G401 (cell line): Measurements from ENCODE around the gene LGR5. TPM values are rescaled to one million over a fixed set of nuclear protein-coding genes. Genes with fewer than 3 reads are reported as not detected.

Experiments
- DNase-seq: peaks from one replicate; pipeline ENCODE4 v3.0.0-alpha.2; 2015; ENCODE audit warnings: low spot score
- in situ Hi-C: cut with HindIII; loops from 2 replicates; pipeline ENCODE4 v1.10.0; 2016; ENCODE audit warnings: low sequenced_read_pairs, mixed read lengths
- total RNA-seq: library from RNA; depleted of rRNA; stranded (reverse); fragments of >200 nt; shearing (Covaris generic); gene quantifications from 2 replicates; pipeline ENCODE4 v1.2.3, GENCODE V29; 2014

The LGR5 gene
- total RNA-seq, 1 experiment from 2014 or later: not detected

GRCh38 chr12:71578694-71579258 is 139.2 kb downstream of the LGR5 start:
- no peak for DNase-seq
- in situ Hi-C loops: no loop called here

DNA sequence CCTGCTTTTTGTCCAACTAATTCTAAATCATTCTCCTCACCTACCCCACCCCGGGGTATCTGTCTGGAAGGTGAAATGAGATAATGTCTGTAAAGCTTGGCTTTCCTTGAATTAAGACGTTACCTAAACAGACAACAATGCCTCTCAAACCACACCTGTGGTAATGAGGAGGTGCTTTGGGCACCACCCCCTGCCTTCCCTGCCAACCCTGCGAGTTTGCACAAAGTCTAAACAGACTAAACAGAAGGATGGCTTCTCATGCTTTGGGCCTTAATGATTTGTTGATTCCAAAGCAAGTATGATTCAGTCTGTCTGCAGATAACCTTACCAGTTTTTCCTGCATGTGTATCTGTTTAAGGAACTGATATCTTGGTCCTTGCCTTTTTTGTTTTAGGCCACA is 141.6 kb downstream of the LGR5 start:
- DNase-seq: no peak
- in situ Hi-C loops: no loop called here

DNA sequence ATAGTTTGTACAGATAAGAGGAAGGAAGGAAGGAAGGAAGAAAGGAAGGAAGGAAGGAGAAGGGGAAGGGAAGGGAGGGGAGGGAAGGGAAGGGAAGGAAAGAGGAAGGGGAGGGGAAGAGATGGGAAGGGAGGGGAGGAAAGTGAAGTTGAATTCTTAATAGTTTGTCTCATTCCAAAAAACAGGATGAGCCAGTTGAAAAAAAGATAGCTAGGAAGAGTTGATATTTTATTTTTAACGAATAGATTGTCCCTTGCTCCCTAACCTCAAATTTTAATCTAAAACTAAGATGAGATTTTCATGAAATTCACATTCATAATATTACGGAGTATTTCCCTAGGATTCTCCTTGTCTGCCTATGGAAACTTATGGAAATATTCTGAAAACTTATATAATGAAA is 143.3 kb downstream of the LGR5 start:
- DNase-seq: no peak
- in situ Hi-C loops: no loop called here

DNA sequence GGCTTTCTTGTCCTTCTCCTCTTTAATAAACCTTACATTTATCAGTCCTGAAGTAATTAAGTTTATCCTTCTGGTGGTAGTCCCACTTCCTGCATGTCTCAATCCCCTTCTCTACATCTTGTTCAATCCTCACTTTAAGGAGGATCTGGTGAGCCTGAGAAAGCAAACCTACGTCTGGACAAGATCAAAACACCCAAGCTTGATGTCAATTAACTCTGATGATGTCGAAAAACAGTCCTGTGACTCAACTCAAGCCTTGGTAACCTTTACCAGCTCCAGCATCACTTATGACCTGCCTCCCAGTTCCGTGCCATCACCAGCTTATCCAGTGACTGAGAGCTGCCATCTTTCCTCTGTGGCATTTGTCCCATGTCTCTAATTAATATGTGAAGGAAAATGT is 144.8 kb downstream of the LGR5 start:
- in situ Hi-C loops: no loop called here
- no peak for DNase-seq

DNA sequence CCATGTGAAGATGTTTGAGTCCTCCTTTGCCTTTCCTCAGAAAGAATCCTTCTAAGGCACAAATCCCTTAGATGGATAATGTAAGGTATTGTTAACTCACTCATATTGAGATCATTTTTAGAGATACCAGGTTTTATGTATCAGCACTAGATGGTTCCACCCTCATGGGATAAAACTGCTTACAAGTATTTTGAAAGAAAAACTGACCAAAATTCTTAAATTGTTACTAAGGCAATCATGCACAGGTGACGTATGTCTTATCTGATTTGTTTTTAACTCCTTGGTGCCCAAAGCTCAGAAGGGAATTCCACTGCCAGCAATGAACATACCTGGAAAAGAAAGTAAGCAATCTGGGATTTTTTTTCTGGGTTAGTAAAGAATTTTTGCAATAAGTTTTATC is 145.6 kb downstream of the LGR5 start:
- no peak for DNase-seq
- in situ Hi-C loops: no loop called here

GRCh38 chr12:71587012-71587411 is 147.4 kb downstream of the LGR5 start:
- DNase-seq: no peak
- in situ Hi-C loops: no loop called here

DNA sequence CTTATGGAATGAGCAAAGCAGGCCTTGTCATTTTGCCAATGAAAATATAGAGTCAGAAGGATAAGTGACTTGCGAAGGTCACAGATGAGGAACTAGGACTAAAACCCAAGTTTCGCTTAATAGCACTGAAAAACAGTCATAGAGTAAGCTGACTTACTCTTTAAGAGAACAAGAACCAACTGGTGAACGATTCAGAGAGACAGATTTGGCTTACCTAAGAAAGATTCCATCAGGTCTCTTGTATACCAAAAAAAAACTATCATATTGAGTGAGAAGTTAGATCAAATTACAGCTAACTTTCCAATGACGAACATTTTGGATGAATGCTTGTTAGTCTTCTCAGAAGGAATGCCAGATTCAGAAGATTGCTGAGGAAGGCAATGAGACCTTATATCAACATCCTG is 149.9 kb downstream of the LGR5 start:
- no peak for DNase-seq
- in situ Hi-C loops: no loop called here

- DNase-seq: no peak
- in situ Hi-C loops: no loop called here
Observed at GRCh38 chr12:71591601-71592000, 152.0 kb downstream of the LGR5 start.

- DNase-seq: no peak
- in situ Hi-C loops: no loop called here
Observed at GRCh38 chr12:71592841-71593240, 153.2 kb downstream of the LGR5 start.

DNA sequence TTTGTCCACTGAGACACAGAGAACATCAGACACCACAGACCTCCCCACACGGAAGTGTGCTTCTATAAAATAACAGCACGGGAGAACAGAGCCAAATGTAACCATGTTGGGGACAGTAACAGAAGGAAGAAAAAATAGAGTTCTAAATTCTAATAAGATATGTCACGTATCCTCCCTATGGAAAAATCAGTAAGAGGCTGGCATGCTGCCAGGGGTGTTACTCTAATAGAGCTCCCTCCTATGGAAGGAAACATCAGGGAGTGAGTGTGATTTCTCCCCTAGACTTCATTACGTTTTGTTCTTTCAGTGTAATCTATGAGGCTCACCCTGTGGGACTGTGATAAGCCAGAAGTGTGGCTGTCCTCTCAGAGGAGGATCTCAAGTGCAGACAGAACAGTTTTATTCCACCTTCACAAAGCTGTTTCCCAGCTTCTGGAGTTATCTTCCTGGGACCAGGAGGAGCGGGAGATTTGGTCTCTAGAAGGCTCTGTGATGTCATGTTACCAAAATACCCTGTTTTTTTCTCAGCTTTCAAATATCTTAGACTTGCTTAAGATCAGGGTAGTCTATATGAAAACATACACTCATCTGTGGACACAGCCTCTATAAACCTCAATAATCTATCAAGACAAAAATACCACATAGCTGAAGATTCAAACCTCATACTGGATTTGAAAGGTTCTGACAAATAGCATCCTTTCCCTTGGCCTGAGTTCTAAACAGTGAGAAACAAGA is 154.8 kb downstream of the LGR5 start:
- in situ Hi-C loops: no loop called here
- no peak for DNase-seq

- no peak for DNase-seq
- in situ Hi-C loops: no loop called here
Observed at GRCh38 chr12:71599210-71599609, 159.6 kb downstream of the LGR5 start.

- DNase-seq: no peak
- in situ Hi-C loops: no loop called here
Observed at GRCh38 chr12:71601546-71601945, 161.9 kb downstream of the LGR5 start.

GRCh38 chr12:71602761-71603577 is 163.4 kb downstream of the LGR5 start:
- in situ Hi-C loops: no loop called here
- DNase-seq: no peak

DNA sequence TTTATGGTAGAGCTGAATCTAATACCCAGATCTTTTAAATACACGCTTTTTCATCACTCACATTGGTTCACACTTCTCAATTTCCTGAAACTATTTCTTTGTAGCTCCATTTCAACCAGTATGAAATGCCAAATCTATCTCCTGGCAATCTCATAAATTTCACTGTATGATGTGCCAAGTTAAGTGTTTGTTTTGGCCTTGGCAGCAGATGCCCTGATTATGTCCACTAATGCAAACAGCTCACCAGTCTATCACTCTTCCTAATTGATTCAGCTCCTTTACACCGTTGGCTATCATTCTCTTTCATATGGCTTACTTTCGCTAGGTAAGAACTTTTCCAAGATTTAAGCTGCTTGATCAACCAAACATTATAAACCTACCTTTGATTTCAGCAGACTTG is 165.4 kb downstream of the LGR5 start:
- in situ Hi-C loops: no loop called here
- no peak for DNase-seq

DNA sequence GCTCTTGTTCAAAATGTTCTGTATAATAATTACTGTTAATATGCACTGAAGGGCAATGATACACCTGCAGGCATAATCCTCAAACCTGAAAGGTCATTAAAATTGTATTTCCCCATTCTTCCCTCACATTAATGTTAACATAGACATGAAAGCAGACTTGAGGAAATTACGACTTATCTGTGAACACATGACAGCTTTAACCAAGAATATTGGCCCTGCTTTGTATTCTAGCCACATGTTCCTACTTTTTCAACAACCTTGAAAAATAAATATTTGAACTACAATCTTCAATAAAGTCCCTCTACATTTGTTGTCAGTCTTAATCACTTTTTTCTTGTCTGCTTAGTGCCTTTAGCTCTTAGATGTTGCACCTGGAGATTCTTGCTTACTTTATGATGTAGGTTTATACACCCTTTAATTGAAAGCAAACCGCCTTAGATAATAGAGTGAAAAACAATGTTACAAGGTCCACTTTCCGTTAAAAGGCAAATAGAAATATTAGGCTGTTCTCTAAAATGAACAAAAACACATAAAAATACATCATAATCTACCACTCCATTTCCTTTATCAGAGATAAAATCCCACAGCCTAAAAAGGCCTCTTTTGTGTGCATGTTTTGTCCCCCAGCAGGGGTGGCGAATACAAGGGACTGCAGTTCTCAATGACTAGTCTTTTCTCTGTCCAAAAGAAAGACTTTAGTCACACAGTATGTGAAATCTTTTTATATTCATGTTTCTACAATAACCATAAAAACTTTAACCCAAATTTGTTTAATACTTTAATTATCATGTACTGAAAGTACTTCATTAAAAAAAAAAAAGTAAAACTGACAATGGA is 168.1 kb downstream of the LGR5 start:
- in situ Hi-C loops: no loop called here
- DNase-seq: no peak

DNA sequence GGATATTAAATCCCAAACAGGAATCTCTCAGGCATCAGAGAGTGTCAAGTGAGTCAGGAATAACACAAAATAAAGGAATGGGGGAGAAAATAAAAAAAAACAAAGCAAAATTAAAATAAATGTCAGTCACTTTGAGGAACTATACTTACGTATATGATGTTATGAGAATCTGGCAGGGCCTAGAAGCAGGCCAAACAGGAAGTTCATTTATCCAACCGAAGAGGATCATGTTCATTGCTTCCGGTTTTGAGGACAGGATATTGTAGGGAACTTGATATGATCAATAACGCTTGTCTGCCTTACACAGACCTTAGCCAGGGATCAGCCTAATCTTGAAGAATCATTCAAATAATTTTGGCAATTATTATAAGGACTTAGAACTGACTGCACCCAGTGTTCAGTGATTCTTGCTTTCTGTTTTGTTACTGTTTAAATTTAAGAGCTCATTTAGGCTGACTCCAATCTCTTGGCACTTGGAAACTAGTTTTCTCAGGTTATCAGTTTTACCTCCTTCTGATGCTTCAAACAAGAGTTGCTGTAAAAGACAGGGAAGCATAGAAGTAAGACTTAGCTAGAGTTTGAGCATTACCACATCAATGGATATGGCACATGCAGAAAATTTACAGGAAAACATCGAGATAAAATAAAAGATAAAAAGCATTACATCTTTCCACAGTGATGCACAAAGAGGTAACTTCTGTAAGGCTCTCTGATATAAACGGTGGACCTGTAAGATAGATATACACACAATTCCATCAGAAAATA is 170.6 kb downstream of the LGR5 start:
- DNase-seq: no peak
- in situ Hi-C loops: no loop called here

DNA sequence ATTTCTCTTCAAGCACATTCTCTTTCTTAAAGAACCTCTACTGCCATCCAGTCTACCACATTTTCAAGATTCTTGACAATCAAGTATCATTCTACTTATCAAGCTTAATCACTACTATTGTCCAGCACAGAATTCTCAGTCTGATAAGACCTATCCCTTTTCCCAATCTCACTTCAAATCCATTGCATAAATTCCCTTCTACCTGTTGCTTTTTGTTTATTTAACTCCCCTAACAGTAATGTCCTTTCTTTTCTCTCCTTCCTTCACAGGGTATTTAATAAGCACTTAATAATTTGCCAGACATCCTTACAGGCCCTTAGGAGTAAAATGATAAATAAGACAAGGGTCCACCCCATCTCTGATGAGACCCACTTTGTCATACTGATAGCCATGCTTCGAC is 182.3 kb downstream of the LGR5 start:
- in situ Hi-C loops: no loop called here
- no peak for DNase-seq

DNA sequence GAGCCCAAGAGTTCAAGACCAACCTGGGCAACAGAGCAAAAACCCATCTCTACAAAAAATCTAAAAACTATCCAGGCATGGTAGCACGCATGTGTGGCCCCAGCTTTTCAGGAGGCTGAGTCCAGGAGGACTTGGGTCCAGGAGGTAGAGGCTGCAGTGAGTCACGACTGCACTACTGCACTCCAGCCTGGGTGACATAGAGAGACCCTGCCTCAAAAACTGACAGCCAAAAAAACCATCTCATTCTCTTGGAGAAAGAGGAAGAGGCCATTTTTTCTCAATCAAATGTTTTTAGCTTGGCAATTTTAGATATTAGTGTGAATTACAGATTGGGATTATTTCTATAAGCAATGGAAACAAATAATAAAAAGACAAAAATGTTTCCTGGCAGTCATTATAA is 185.9 kb downstream of the LGR5 start:
- no peak for DNase-seq
- in situ Hi-C loops: no loop called here

DNA sequence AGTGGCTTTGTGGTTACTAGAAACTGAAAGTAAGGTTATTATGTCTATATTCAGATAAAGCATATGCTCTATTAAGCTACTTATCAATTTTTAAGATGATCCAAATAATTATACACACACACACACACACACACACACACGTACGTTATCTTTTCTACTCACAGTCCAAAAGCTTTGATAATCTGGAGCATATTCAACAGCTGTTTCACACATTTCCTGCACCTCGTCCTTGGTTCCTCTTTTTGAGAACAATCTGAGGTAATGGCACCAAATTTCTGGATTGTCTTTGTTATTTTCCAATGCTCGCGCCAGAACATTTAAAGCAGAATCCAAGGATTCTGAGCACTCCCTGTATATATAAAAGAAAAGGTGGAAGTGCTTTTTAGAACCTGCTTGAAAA is 186.5 kb downstream of the LGR5 start:
- in situ Hi-C loops: no loop called here
- no peak for DNase-seq
